GM23338 (cell line): ENCODE data around the gene UBA6.

Source experiments
- EZH2 ChIP-seq: fragments of 200-600 bp; sonication (generic); IDR thresholded peaks from one replicate; pipeline ENCODE4 v1.8.0; 2017; ENCODE audit warnings: antibody characterized with exemption, mild to moderate bottlenecking, low read depth; ENCODE audit not compliant: unreplicated experiment
- EZH2phosphoT487 ChIP-seq: fragments of 200-600 bp; sonication (generic); IDR thresholded peaks from one replicate; pipeline ENCODE4 v1.8.1; 2018; ENCODE audit warnings: antibody characterized with exemption; ENCODE audit not compliant: unreplicated experiment
- NANOG ChIP-seq: IDR thresholded peaks from 2 replicates; pipeline ENCODE4 v1.6.1; 2016; ENCODE audit warnings: antibody characterized with exemption, borderline replicate concordance
- POLR2AphosphoS5 ChIP-seq: IDR thresholded peaks from 2 replicates; pipeline ENCODE4 v1.6.1; 2016; ENCODE audit warnings: antibody characterized with exemption, low read depth
- TF ChIP-seq, protein P1 (sequence below), 2 experiments: fragments of 200-600 bp in 1 of 2; sonication (generic) in 1 of 2; conservative IDR thresholded peaks; 2 replicates each; pipeline versions ENCODE4 v1.5.1 to v1.6.1; 2016 to 2017; ENCODE audit warnings: antibody characterized with exemption in 2 of 2, low read depth in 2 of 2, mild to moderate bottlenecking in 2 of 2, moderate library complexity in 1 of 2
- TF ChIP-seq, protein P2 (sequence below): IDR thresholded peaks from one replicate; pipeline ENCODE4 v1.6.1; 2018; ENCODE audit warnings: antibody characterized with exemption; ENCODE audit not compliant: unreplicated experiment

DNA sequence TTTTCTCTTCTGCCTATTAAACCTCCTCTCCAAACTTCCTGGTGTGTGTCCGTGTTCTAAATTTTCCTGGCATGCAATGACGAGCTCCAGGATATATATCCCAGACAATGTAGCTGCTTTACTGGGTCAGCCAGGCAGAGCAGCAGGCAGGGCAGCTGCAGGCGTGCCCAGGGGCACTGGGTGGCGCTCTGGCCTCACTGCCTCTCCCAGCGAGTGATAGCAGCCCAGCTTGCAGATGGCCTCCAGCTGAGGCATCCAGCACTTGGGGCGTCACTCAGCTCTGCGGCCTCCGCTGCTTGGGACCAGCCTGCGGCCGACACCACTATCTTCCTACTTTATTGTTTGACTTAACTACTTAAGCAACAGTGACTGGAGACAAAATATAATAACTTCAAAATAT lies 23.0 kb upstream of the UBA6 start:
- TF ChIP-seq, protein P1, sequence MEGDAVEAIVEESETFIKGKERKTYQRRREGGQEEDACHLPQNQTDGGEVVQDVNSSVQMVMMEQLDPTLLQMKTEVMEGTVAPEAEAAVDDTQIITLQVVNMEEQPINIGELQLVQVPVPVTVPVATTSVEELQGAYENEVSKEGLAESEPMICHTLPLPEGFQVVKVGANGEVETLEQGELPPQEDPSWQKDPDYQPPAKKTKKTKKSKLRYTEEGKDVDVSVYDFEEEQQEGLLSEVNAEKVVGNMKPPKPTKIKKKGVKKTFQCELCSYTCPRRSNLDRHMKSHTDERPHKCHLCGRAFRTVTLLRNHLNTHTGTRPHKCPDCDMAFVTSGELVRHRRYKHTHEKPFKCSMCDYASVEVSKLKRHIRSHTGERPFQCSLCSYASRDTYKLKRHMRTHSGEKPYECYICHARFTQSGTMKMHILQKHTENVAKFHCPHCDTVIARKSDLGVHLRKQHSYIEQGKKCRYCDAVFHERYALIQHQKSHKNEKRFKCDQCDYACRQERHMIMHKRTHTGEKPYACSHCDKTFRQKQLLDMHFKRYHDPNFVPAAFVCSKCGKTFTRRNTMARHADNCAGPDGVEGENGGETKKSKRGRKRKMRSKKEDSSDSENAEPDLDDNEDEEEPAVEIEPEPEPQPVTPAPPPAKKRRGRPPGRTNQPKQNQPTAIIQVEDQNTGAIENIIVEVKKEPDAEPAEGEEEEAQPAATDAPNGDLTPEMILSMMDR (conservative IDR thresholded peaks at IDR 0.05; ENCODE audit: low read depth in 2 of 2): peak; percentile 74 to 90
- TF ChIP-seq EZH2 (no peak), NANOG (no peak), POLR2AphosphoS5 (no peak), EZH2phosphoT487 (no peak)
- TF ChIP-seq, protein P2, sequence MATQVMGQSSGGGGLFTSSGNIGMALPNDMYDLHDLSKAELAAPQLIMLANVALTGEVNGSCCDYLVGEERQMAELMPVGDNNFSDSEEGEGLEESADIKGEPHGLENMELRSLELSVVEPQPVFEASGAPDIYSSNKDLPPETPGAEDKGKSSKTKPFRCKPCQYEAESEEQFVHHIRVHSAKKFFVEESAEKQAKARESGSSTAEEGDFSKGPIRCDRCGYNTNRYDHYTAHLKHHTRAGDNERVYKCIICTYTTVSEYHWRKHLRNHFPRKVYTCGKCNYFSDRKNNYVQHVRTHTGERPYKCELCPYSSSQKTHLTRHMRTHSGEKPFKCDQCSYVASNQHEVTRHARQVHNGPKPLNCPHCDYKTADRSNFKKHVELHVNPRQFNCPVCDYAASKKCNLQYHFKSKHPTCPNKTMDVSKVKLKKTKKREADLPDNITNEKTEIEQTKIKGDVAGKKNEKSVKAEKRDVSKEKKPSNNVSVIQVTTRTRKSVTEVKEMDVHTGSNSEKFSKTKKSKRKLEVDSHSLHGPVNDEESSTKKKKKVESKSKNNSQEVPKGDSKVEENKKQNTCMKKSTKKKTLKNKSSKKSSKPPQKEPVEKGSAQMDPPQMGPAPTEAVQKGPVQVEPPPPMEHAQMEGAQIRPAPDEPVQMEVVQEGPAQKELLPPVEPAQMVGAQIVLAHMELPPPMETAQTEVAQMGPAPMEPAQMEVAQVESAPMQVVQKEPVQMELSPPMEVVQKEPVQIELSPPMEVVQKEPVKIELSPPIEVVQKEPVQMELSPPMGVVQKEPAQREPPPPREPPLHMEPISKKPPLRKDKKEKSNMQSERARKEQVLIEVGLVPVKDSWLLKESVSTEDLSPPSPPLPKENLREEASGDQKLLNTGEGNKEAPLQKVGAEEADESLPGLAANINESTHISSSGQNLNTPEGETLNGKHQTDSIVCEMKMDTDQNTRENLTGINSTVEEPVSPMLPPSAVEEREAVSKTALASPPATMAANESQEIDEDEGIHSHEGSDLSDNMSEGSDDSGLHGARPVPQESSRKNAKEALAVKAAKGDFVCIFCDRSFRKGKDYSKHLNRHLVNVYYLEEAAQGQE: no peak
